Measurements from ENCODE around the gene HLX. TPM values are rescaled to one million over a fixed set of nuclear protein-coding genes. Genes with fewer than 3 reads are reported as not detected.

Gene HLX
- total RNA-seq, 1 experiment from 2014 or later, result 4.0 TPM

GRCh38 chr1:220834155-220834870 lies 44.9 kb upstream of the HLX start:
- no peak overlapping the region for H3K4me2 ChIP-seq (ENCODE audit: low read length)
- H3K9me2 ChIP-seq (replicated peaks; ENCODE audit: low read length), result no peaks in the 10 kb centered on the region
- H3K27ac ChIP-seq (ENCODE audit: low read length), result no peak overlapping the region
- POLR2A ChIA-PET (ENCODE audit: unreplicated experiment), result no interaction called here
- no peaks in the 10 kb centered on the region for H3K27me3 ChIP-seq (ENCODE audit: low read length)
- BruUV-seq (replicated peaks), result no TSS peak
- no peaks in the 10 kb centered on the region for H3K9me3 ChIP-seq (ENCODE audit: low read length)
- H3K4me3 ChIP-seq (ENCODE audit: low read length), result no peak overlapping the region
- TF ChIP-seq CTCF (conservative IDR thresholded peaks at IDR 0.05; ENCODE audit: low read depth, low read length) (no peak), EZH2 (IDR thresholded peaks at IDR 0.05; ENCODE audit: low read length, unreplicated experiment) (no peak), EZH2phosphoT487 (IDR thresholded peaks at IDR 0.05; ENCODE audit: borderline replicate concordance, low read length) (no peak)
- H4K20me1 ChIP-seq (ENCODE audit: low read length), result no peaks in the 10 kb centered on the region
- no peaks in the 10 kb centered on the region for H3F3A ChIP-seq (ENCODE audit: low read length, unreplicated experiment)
- intact Hi-C loops (cut with micrococcal nuclease), result no loop called here
- no peak overlapping the region for H2AFZ ChIP-seq (ENCODE audit: low read length)
- H3K4me1 ChIP-seq (ENCODE audit: insufficient read depth, low read length), result no peaks in the 10 kb centered on the region
- CTCF ChIA-PET, result interaction anchor here (0.8 kb wide), 1 partner anchor 429 kb away, joined by 5 read pairs; no protein-coding TSS in a partner anchor
- H3K79me2 ChIP-seq (ENCODE audit: low read length), result no peaks in the 10 kb centered on the region
- ATAC-seq (no peak), DNase-seq (no peak)
- no peaks in the 10 kb centered on the region for H3K36me3 ChIP-seq (ENCODE audit: low read depth, low read length)
- H3K9ac ChIP-seq (ENCODE audit: low read length), result no peak overlapping the region

- ATAC-seq (no peak), DNase-seq (no peak)
- Histone ChIP-seq H4K20me1 (ENCODE audit: low read length) (no peaks in the 10 kb centered on the region), H2AFZ (ENCODE audit: low read length) (no peak overlapping the region), H3K27ac (ENCODE audit: low read length) (no peak overlapping the region), H3K36me3 (ENCODE audit: low read depth, low read length) (no peaks in the 10 kb centered on the region), H3F3A (ENCODE audit: low read length, unreplicated experiment) (no peaks in the 10 kb centered on the region), H3K4me2 (ENCODE audit: low read length) (no peak overlapping the region), H3K4me1 (ENCODE audit: insufficient read depth, low read length) (no peaks in the 10 kb centered on the region), H3K9me2 (replicated peaks; ENCODE audit: low read length) (no peaks in the 10 kb centered on the region), H3K79me2 (ENCODE audit: low read length) (no peaks in the 10 kb centered on the region), H3K9me3 (ENCODE audit: low read length) (no peaks in the 10 kb centered on the region), H3K4me3 (ENCODE audit: low read length) (no peak overlapping the region), H3K9ac (ENCODE audit: low read length) (no peak overlapping the region), H3K27me3 (ENCODE audit: low read length) (no peaks in the 10 kb centered on the region)
- intact Hi-C loops (cut with micrococcal nuclease), result no loop called here
- BruUV-seq (replicated peaks), result no TSS peak
- TF ChIP-seq EZH2phosphoT487 (IDR thresholded peaks at IDR 0.05; ENCODE audit: borderline replicate concordance, low read length), result no peak
- no peak for TF ChIP-seq CTCF (conservative IDR thresholded peaks at IDR 0.05; ENCODE audit: low read depth, low read length)
- TF ChIP-seq EZH2 (IDR thresholded peaks at IDR 0.05; ENCODE audit: low read length, unreplicated experiment), result no peak
- ChIA-PET POLR2A (ENCODE audit: unreplicated experiment) (no interaction called here), CTCF (no interaction called here)
These were observed 40.7 kb upstream of the HLX start for GRCh38 chr1:220838578-220838977.

GRCh38 chr1:220839474-220839873 lies 39.8 kb upstream of the HLX start:
- intact Hi-C loops (cut with micrococcal nuclease), result no loop called here
- H4K20me1 ChIP-seq (ENCODE audit: low read length), result no peaks in the 10 kb centered on the region
- H3K27ac ChIP-seq (ENCODE audit: low read length), result no peak overlapping the region
- H3K4me1 ChIP-seq (ENCODE audit: insufficient read depth, low read length), result no peaks in the 10 kb centered on the region
- H3K9ac ChIP-seq (ENCODE audit: low read length), result no peak overlapping the region
- H2AFZ ChIP-seq (ENCODE audit: low read length), result no peak overlapping the region
- POLR2A ChIA-PET (ENCODE audit: unreplicated experiment), result no interaction called here
- no peak for ATAC-seq
- H3K79me2 ChIP-seq (ENCODE audit: low read length), result no peaks in the 10 kb centered on the region
- BruUV-seq (replicated peaks), result no TSS peak
- no peaks in the 10 kb centered on the region for H3K9me2 ChIP-seq (replicated peaks; ENCODE audit: low read length)
- no peaks in the 10 kb centered on the region for H3K27me3 ChIP-seq (ENCODE audit: low read length)
- H3F3A ChIP-seq (ENCODE audit: low read length, unreplicated experiment), result no peaks in the 10 kb centered on the region
- no peak overlapping the region for H3K4me2 ChIP-seq (ENCODE audit: low read length)
- no peaks in the 10 kb centered on the region for H3K36me3 ChIP-seq (ENCODE audit: low read depth, low read length)
- H3K9me3 ChIP-seq (ENCODE audit: low read length), result no peaks in the 10 kb centered on the region
- CTCF ChIA-PET, result no interaction called here
- TF ChIP-seq CTCF (conservative IDR thresholded peaks at IDR 0.05; ENCODE audit: low read depth, low read length), result no peak
- TF ChIP-seq EZH2phosphoT487 (IDR thresholded peaks at IDR 0.05; ENCODE audit: borderline replicate concordance, low read length), result no peak
- H3K4me3 ChIP-seq (ENCODE audit: low read length), result no peak overlapping the region
- no peak for DNase-seq

All from PC-3 (cell line).